Stromal cell of bone marrow (primary cell): ENCODE measurements around the gene SIM2.

Experiments used
- DNase-seq: peaks from one replicate; pipeline ENCODE4 v3.0.0-alpha.2; 2012; ENCODE audit warnings: low read depth

SIM2 gene

DNA sequence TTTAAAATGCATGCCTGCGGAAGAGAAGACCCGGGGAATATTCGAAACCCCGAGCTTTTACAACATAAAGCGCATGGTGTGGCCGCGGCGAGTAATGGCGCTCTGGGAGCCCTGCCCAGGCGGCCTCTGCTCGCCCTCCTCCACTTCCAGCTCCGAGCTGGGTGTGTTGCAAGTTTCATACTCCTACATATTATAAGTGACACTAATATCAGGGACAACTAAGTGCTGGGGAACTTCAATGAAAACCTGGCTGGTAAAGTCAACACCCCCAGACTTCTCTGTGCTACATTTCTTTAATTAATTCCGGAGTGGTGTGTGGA lies 11.8 kb downstream of the SIM2 start:
- no peak for DNase-seq

DNA sequence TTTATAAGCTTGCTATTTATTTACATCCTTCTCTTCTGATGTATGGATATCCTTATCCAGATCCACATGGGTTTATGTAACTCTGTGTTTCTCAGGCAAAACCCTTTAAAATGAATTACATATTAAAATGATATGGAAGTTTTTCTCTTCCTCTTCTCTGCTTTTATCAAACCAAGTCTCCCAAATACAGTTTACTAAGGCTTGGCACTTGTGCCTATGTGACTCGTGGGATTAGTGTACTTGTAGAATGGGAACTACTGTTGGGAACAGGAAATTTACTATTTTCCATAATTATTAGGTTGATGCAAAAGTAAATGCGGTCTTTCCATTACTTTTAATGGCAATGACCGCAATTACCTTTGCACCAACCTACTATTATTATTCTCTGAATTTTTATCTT lies 14.8 kb downstream of the SIM2 start:
- no peak for DNase-seq

DNA sequence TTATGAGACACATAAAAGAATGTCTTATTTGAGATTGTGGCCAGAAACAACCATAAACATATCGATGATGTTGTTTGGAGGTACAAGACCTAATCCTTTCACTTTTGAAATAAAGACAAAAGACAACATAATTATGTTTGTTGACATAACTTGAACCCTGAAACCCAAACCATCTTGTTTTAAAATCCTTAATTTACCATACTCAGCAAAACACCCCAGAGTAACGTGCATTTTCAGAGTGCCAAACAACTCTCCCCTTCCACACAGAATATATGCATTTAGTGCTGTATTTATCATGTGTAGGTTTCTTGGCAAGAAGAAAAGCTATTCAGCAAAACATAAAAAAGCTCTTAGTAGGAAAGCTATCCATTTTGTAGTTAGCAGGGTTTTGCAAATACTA lies 17.5 kb downstream of the SIM2 start:
- no peak for DNase-seq

DNA sequence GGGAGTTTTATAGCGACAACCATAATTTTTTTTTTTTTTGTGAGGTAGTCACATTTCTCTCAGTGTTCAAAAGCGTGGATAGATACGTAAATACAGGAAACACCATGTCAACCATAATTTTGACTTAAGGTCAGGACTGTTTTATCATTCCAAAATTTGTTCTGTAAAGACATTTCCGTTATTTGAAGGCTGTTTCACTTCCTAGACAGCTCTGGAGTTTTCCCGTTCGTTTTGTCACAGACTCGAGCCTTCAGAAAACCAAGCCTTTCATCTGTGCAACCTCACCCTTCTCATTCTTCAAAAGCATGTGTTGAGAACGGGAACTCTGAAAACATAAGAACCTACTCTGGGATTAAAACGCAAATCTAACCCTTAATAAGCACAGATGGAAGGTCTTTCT lies 17.9 kb downstream of the SIM2 start:
- no peak for DNase-seq

DNA sequence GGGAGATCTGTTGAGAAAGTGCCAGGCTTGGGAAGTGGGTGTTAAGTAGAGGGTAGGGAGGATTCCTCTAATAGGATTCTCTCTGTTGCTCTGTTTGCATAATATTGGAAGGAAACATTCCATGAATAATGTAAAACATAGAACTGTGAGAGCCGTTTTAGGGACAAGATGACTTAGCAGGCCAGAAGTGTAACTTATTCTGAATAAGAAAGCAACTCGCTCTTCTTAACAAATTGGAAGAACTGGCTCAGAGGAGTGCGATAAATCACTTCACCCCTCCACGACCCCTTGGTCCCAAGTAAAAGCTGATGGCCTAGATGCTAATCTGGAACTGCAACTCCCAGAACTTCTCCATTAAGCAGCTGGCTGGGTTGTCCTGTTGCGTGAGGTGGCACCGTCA lies 19.1 kb downstream of the SIM2 start:
- no peak for DNase-seq

DNA sequence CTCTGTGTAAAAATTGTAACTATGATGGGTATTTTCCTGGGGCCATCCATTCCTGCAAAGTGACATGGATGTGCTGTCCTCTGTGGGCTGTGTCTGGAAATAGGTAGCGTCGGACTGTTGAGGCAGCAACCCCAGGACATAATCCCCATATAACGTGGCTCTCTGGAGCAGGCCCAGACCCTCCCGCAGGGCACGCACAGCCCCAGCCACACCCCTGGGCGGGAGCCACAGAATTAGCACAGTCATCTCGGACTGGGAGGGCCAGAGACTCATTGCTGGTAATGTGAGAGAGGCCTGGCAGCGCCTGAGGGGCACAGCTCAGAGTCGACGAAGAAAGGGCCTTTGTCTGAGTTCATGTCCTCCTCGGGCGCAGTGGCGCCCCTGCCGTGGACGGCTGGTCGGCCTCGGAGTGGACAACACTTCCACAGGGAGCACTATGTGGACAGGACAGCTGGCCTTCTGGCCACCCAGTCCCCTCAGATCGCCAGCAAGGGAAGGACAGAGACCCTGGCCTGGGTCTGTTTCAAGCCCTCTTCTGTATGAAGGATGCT lies 20.1 kb downstream of the SIM2 start:
- DNase-seq = no peak

DNA sequence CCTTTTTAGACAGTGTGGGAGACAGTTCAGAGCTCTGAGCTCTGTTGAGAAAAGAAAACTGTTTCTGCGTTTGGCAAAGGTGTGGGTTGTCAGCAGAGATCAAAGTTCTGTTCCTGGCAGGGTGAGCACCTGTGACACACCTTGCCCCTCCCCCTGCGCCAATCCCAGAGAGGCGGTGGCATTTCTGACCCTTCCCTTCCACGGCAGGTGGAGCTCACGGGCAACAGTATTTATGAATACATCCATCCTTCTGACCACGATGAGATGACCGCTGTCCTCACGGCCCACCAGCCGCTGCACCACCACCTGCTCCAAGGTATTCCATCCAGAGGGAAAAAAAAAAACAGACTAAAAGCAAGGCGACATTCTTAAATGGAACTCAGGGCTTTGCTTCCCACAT lies 20.7 kb downstream of the SIM2 start:
- no peak for DNase-seq

DNA sequence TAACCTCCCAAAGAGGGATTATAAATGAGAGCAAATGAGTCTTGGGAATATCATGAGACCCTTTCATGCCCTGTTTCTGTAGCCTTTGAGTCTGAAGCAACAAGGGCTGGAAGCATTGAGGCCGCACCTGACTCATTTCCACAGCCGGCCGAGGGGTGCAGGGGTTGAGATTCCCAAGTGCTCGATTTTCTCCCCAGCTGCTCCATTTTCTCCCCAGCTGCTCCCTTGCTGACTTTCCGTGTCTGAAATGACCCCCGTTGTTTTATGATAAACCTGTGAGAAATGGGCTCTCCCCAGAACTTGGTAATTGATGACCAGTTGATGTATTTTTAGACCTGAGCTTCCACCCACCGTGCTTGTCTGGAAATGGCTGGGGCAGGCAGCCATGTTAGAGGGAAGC lies 22.9 kb downstream of the SIM2 start:
- no peak for DNase-seq

DNA sequence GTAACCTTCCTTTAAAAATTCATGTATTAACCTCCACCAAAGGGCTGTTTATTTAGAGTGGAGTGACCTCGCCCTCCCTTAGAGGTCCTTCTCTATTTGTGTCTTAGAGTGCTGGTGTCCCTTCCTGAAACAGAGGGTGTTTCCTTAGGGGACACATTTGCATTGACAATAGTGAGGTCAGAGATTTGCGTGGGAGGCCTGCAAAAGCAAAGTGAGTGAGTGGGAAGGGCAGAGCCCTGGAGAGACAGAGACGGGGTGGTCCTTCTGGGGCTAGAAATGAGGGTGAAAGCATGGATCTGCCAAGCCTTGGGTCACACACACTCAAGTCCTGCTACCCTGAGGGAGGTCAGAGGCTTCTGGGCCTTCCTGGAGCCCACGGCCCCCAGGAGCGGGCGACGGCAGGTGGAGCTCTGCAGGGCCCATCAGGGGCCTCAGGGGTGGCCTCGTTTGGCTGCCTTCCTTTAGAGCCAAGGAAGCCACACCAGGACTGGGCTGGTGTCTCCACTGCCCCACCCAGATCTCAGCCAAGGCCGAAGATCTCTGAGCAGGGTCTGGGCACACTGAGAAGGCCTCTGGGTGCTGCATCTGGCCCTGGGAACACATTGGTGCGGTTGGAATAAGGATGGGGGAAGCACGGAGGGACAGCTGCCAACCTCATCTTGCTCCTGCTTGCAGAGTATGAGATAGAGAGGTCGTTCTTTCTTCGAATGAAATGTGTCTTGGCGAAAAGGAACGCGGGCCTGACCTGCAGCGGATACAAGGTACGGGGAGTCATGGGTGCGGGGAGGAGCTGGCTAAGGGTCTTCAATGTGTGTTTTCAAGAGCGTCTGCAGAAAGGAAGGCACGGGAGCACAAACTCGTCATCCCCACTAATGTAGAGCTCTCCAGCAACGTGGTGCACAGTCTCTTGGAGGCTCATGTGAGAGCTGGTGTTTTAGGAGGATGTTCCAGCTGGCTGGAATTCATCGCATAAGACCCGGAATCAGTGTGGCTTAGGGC lies 23.8 kb downstream of the SIM2 start:
- DNase-seq = no peak

DNA sequence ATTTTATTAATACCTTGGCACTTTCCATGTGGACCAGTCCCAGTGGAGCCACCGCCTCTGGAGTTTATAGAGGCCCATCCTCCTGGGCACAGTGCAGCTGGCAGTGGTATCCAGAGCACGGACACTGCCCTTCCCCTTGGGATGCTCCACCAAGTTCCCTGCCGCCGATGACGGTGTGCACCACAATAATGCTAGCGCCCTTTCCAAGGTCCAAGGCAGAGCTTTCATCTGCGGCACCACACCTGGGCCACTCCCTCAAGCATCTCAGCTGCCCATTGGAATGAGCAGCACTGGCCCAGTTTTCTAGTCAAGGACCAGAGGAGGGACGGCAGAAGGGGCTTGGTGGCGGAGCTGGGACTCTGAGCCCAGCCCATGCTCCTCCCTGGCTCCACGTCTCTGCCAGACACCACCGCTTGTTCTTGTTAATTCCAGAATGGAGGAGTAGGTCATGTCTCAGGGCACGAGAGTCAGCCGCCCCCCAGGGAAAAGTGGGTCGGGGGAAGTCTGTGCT lies 24.5 kb downstream of the SIM2 start:
- no peak for DNase-seq

DNA sequence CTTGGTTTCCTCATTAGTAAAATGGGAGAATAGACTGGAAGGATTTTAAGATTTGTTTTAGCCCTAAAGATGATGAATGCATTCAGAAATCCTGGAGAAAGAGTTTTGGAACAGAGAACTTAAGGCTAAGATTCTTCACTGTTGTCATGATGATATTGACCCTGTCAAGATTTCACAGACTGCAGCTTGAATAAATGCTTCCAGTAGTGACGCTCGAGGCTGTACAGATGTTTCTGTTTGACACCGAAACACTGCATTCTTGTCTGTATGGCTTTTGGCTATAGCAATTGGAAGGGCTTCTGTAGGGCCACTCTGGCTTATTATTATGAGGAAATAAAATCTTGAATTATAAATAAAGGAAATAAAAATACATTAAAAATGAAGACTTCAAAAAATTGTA lies 25.7 kb downstream of the SIM2 start:
- DNase-seq = no peak

DNA sequence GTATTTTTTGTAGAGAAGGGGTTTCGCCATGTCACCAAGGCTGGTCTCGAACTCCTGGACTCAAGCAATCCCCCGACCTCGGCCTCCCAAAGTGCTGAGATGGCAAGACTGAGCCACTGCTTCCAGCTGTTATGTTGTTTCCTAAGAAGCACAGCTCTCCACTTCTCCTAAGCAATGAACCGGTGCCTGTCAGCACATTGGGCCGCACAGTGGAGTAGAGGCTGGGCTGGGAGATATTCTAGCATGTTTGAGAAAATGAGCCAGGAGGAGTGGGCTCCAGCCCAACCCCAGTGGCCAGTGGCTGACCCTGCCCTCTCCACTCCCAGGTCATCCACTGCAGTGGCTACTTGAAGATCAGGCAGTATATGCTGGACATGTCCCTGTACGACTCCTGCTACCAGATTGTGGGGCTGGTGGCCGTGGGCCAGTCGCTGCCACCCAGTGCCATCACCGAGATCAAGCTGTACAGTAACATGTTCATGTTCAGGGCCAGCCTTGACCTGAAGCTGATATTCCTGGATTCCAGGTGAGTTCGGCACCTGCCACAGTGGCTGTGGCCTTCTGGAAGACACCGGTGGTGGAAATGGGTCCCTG lies 27.0 kb downstream of the SIM2 start:
- DNase-seq = no peak

DNA sequence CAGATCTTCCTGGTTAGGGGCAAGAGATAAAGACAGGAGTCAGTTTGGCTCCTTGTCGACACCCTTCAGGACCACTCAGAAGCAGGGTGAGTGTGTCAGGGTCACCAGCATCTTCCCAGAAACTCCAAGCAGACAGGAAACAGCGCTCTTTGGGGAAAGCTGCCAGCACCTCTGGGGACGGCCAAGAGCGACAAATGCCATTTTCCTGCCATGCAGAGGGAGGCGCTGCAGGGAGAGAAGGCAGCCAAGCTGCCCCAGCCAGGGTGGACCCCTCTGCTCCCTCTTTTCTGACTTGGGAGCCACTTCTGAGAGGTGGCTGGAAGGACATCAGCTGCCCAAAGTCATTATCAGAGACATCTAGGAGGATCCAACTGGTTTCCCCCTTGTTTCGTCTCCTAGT lies 29.0 kb downstream of the SIM2 start:
- DNase-seq = no peak

DNA sequence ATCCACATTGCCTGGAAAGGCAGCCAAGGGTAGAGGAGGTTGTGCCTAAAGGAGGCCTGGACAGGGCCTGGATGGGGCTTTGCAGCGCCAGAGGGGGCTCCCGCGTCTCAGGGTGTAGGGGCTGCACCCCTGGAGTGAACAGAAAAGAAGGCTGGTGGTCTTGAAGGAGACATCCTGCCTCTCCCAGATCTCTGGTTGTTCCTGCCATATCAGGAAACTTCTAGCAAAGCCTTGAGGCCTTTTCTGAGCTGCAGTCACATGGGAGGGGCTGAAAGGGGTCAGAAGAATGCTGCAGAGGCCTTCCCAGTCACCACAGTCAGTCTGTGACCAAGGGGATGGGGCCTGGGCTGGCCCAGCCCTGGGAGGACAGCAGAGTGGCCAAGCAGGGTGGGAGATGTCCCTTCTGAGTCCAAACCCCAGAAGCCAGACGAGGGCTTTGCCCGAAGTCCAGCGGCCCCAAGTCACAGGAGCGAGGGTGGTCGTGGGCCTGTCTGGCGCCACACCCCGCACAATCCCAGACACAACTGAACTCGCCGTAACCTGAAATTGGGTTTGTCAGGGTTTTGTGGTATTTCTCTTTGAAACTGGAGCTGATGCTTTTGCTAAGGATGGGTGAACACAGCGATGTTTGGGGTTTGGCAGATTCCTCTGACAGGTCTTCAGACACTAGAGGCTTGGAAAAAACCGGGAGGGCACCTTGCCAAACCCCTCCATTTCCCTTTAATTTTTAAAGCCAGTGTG lies 29.6 kb downstream of the SIM2 start:
- no peak for DNase-seq

DNA sequence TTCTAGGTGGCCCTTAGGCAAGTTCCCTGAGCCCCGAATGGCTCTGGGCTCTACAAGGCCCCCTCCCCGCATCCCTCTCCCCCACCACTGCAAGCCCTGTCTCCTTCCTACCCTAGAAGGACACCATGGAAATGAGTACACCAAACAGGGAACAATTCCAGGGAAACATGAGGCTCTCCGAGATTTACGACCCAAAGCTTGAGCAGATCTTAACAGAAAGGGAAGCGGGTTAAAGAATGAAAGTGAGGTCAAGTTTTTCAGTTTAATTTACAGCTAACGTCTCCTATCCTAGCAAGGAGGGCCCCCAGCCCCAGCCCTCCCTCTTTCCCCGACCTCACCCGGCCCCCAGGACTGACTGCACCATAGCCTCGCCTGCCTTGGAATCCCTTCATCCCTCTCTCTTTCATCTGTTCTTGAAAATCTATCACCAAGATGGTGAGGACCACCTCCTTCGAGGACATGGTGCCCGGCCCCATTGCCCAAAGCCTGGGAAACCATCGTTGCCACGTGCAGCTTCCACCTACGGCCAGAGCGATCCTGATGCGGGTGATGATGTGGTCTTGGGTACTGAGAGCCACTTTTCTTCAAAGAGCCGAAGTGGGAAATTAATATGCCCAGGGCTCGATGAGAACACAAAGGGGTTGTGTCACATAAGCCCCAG lies 30.5 kb downstream of the SIM2 start:
- no peak for DNase-seq

DNA sequence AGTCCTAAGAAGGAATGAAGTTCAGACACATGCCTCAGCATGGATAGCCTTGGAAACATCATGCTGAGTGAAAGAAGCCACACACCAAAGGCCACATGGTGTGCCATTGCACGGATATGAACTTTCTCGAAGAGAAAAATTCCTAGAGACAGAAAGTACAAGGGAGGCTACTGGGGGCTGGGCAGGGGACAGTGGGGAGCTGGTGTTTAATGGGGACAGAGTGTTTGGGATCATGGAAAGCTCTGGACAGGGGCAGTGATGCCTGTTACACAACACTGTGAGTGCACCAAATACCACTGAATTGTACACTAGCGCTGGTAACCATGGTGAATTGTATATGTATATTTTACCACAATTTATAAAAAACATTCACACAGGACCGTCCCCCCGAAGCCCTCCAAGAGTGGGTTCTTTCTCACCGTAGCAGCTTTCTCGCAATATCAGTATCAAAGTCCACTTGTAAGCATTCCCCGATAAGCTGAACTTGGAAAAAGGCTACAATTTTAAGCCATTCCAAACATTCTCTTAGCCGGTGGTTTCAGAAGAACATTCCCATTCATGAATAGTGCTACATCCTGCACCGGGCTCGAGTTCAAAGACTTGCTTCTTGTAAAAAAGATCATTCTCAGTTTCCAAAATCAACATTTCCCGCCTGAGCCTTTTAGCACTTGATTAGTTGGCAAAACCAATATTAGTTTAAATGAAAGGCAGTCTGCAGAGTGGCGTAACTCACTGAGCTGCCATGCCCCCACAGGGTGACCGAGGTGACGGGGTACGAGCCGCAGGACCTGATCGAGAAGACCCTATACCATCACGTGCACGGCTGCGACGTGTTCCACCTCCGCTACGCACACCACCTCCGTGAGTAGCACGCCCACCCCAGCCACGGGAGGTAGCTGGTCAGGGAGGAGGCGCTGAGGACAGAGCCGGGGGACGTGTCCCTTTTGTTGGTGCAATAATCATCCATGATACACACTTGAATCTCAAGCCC lies 31.7 kb downstream of the SIM2 start:
- no peak for DNase-seq

DNA sequence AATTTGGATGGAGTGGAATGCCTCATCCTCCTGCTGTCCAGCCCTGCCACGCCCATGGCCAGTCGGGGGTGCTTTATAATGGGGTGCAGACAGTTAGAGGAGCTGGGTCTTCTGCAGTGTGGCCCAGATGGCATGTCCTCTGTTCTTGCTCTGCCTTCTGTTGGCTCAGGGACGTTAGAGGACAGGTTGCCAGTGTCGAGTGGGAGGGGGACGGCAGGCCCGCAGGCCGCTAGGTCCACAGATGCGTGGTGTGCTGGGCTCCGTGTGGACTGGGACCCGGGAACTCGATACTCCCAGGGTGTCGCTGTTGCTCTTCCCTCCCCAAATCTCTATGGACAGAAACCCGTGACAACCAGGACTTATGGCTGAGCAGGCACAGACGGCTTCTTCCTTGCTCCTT lies 33.3 kb downstream of the SIM2 start:
- DNase-seq = no peak

DNA sequence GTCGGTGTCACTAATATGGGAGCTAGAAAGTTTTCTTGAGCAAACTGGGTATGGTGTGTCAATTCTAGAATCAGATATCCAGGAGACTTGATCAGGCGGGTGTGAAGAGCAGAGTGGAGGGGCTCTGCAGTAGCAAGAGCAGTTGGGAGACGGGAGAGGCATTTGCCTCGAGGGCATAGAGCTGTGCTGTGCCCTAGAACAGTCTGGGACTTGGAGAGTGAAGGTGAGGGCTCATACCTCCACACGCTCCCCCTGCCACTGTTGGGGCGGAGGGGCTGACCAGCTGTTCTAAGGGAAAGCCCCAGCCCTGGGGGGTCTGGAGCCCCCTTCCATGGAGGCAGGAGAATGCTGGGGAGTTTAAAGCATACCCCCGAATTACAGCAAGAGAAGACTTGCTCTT lies 33.8 kb downstream of the SIM2 start:
- no peak for DNase-seq

DNA sequence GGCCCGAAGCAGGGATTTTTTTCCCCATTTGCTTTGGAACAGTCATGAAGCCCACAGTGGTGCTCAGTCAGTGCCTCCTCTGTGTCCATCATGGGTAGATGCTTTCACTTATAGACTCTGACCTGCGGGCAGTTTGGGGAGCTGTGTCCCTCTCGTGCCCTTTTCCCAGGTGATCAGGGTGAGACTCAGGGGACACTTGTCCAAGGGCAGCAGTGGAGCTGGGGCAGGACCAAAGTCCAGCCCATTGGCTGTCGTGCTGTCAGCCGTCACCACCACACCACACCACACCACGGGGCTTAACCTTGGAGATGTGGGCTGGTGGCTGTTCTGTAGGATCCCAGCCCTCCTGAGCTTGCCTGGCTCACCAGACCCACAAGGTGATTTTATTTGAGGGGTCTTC lies 34.9 kb downstream of the SIM2 start:
- DNase-seq = no peak

DNA sequence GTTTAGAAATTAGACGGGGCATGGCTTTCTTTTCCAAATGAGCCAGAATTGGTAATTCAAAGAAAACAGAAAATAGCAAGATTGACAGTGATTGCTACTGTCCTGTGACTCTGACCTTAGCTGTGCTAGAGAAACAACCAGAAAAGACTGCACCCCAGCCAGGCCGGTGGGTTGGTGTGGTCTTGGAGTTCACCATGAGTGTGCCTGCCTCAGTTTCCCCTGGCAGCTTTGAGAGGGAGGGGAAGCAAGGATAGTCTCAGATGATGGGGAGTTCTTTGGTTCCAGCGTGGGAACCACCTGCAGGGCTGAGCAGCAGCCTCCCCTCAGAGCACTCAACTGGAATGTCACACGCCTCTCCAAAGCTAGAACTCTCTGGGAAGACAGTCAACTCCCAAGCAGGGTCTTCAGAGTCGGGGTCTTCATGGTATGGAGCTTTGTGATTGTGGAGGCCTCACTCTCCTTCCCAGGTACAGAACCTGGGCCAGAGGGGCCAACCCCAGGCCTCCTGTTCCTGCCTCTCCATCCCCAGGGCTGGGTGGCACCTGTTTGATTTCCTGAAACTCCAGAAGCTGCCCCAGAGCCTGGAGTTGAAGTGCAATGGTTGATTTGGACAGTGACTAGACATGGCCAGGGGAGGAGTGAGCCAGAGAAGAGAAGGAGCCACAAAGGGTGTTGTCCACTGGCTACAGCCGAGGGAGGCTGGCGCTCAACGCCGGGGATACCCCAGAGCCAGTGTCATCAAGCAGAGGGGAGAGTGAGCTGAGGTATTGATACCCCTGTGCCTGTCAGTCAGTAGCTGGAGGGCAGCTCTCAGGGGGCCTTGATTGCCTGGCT lies 35.7 kb downstream of the SIM2 start:
- no peak for DNase-seq
